K562 (cell line): ENCODE measurements around the gene CACNG1. TPM values are rescaled to one million over a fixed set of nuclear protein-coding genes. Genes with fewer than 3 reads are reported as not detected.

Experiments
- ATAC-seq: fragments of 200-7000 bp; cut with Tn5 transposase; 3 replicates; pipeline ENCODE4 v1.9.1; 2020; ENCODE audit warnings: moderate library complexity
- BruUV-seq: library from RNA; stranded (reverse); fragments of 400-500 nt; replicated peaks from 2 replicates; lab custom pipeline; 2021; lab: Mats Ljungman, UMichigan
- CTCF ChIA-PET: fragments of 300-600 bp; formaldehyde crosslinking; extraction: SDS; loops from one replicate; lab custom pipeline; 2021; ENCODE audit warnings: low intra/inter-chr PET ratio; lab: Yijun Ruan, JAX
- POLR2A ChIA-PET: fragments of 300-600, 350-650 bp; sonication (Branson Sonifier 250); formaldehyde crosslinking; extraction: SDS; loops from one replicate; lab custom pipeline; 2021; ENCODE audit warnings: antibody characterized with exemption, inconsistent platforms; lab: Yijun Ruan, JAX
- DNase-seq, 4 experiments: peaks; one replicate each; pipeline versions ENCODE4 v3.0.0 to v3.0.0-alpha.2; 2011 to 2018; ENCODE audit warnings: low spot score in 3 of 4, mixed read lengths in 3 of 4; ENCODE audit errors: extremely low read depth in 1 of 4
- FAIRE-seq: peaks from 2 replicates; lab custom pipeline; 2011; peaks lifted over from hg19 to GRCh38; lab: Jason Lieb, UNC
- H2AFZ ChIP-seq: 2 replicates; pipeline ENCODE4 v1.6.0; 2011; ENCODE audit warnings: low read depth, low read length, control low read depth, inconsistent platforms
- H3K27ac ChIP-seq: fragments of 200-600 bp; 3 replicates; pipeline ENCODE4 v1.8.0; 2011; ENCODE audit warnings: low read depth, mild to moderate bottlenecking, control low read depth, inconsistent platforms, low read length, moderate library complexity, mixed read lengths; ENCODE audit errors: extremely low read depth
- H3K27me3 ChIP-seq, 2 experiments: fragments of 300-600 bp in 1 of 2; 2 replicates in 1 of 2; 3 replicates in 1 of 2; pipeline versions ENCODE4 v1.6.0 to v1.8.0; 2011; ENCODE audit warnings: inconsistent platforms in 2 of 2, low read length in 2 of 2, mild to moderate bottlenecking in 1 of 2, mixed read lengths in 1 of 2, moderate library complexity in 1 of 2; ENCODE audit not compliant: control insufficient read depth in 2 of 2, insufficient read depth in 2 of 2
- H3K36me3 ChIP-seq: fragments of 300-600 bp; 3 replicates; pipeline ENCODE4 v1.8.0; 2011; ENCODE audit warnings: mild to moderate bottlenecking, low read length, inconsistent platforms; ENCODE audit not compliant: control insufficient read depth, insufficient read depth
- H3K4me1 ChIP-seq, 2 experiments: fragments of 200-600 bp in 1 of 2; replicated peaks in 1 of 2; 2 replicates in 1 of 2; 3 replicates in 1 of 2; pipeline versions ENCODE4 v1.5.1 to v1.8.0; 2011; ENCODE audit warnings: inconsistent platforms in 2 of 2, low read length in 2 of 2, mild to moderate bottlenecking in 1 of 2, mixed read lengths in 1 of 2, moderate library complexity in 1 of 2; ENCODE audit not compliant: control insufficient read depth in 2 of 2, insufficient read depth in 2 of 2
- H3K4me2 ChIP-seq: 2 replicates; pipeline ENCODE4 v1.6.1; 2011; ENCODE audit warnings: low read length, control low read depth, inconsistent platforms, mixed read lengths; ENCODE audit not compliant: insufficient read depth
- H3K4me3 ChIP-seq: fragments of 200-600 bp; sonication (generic), shearing (Covaris generic); 2 replicates; pipeline ENCODE4 v1.5.1; 2016; ENCODE audit warnings: control low read depth, inconsistent platforms
- H3K79me2 ChIP-seq: fragments of 200-600 bp; 3 replicates; pipeline ENCODE4 v1.8.0; 2011; ENCODE audit warnings: low read length, inconsistent platforms; ENCODE audit not compliant: control insufficient read depth, insufficient read depth
- H3K9ac ChIP-seq, 2 experiments: 2 replicates each; pipeline versions ENCODE4 v1.6.0 to v1.6.1; 2011; ENCODE audit warnings: low read depth in 2 of 2, low read length in 2 of 2, control low read depth in 1 of 2, inconsistent platforms in 1 of 2, mild to moderate bottlenecking in 1 of 2, mixed read lengths in 1 of 2; ENCODE audit not compliant: insufficient read depth in 1 of 2
- H3K9me1 ChIP-seq: one replicate; pipeline ENCODE4 v1.6.0; 2011; ENCODE audit warnings: inconsistent platforms, mild to moderate bottlenecking, low read length, moderate library complexity; ENCODE audit not compliant: control insufficient read depth, insufficient read depth
- H3K9me3 ChIP-seq: replicated peaks from 2 replicates; pipeline ENCODE4 v1.5.1; 2011; ENCODE audit warnings: low read depth, low read length, inconsistent platforms; ENCODE audit not compliant: control insufficient read depth, insufficient read depth
- H4K20me1 ChIP-seq: replicated peaks from 2 replicates; pipeline ENCODE4 v1.6.1; 2011; ENCODE audit warnings: low read length, inconsistent platforms, mixed read lengths; ENCODE audit not compliant: control insufficient read depth, insufficient read depth
- ESRRB ChIP-seq: fragments of 250-450 bp; sonication (Bioruptor Pico); IDR thresholded peaks from 2 replicates; pipeline ENCODE4 v1.5.0; 2020; ENCODE audit warnings: mild to moderate bottlenecking, moderate library complexity, borderline replicate concordance
- HDAC2 ChIP-seq: fragments of 450-650 bp; IDR thresholded peaks from 2 replicates; pipeline ENCODE4 v1.6.1; 2016; ENCODE audit warnings: mild to moderate bottlenecking
- IRF2 ChIP-seq: sonication (generic); formaldehyde crosslinking; IDR thresholded peaks from 2 replicates; pipeline ENCODE4 v1.8.1; 2022; ENCODE audit warnings: mild to moderate bottlenecking, missing genetic modification reagents
- NELFE ChIP-seq: IDR thresholded peaks from 2 replicates; pipeline ENCODE4 v1.6.1; 2011; ENCODE audit warnings: mild to moderate bottlenecking; ENCODE audit not compliant: insufficient read depth, insufficient read length
- TAF1 ChIP-seq: IDR thresholded peaks from 2 replicates; pipeline ENCODE4 v1.6.1; 2011; ENCODE audit warnings: mild to moderate bottlenecking, low read length, moderate library complexity; ENCODE audit not compliant: insufficient read depth, control insufficient read depth, severe bottlenecking; ENCODE audit errors: extremely low read depth
- ZFP36 ChIP-seq: fragments of 150-350 bp; IDR thresholded peaks from 2 replicates; pipeline ENCODE4 v1.6.1; 2018; ENCODE audit warnings: low read length, low read depth; ENCODE audit not compliant: partially characterized antibody
- WGBS: fragments of 100-300 bp; shearing (Covaris generic); methylation state at CpG from one replicate; pipeline ENCODE4 v1.1.6; 2016; ENCODE audit warnings: low coverage, mixed read lengths; ENCODE audit not compliant: insufficient coverage; ENCODE audit errors: missing lambda C conversion rate; 5-methylcytosine and 5-hydroxymethylcytosine counted together
- in situ Hi-C: fragments of 300-500 bp; cut with MboI; formaldehyde crosslinking; loops from 4 replicates; pipeline ENCODE4 v1.15.0; 2018; ENCODE audit warnings: inconsistent platforms, mixed read lengths
- intact Hi-C: fragments of 100-400 bp; cut with micrococcal nuclease; formaldehyde crosslinking; loops from 2 replicates; pipeline ENCODE4 v1.14.2; 2022
- polyA plus RNA-seq, 8 experiments: library from polyadenylated mRNA; depleted of rRNA in 4 of 8; stranded (reverse) in 5 of 8; unstranded in 3 of 8; fragments of >200 nt; fragmentation: Nextera tagmentation in 2 of 8; fragmentation: Illumina TruSeq in 1 of 8; extraction: Ambion mirVana in 2 of 8; extraction: Trizol in 1 of 8; gene quantifications; 2 replicates each; pipeline versions ENCODE4 v1.2.1 to v1.2.3, GENCODE V29; 2011 to 2014; ENCODE audit warnings: inconsistent platforms in 1 of 8, missing spikeins in 1 of 8
- total RNA-seq, 7 experiments: library from RNA; depleted of rRNA in 6 of 7; stranded (reverse); fragments of >200 nt in 6 of 7; fragmentation: Illumina TruSeq in 2 of 7; extraction: Trizol in 2 of 7; gene quantifications; 2 replicates each; pipeline versions ENCODE4 v1.2.1 to v1.2.3, GENCODE V29; 2011 to 2021; ENCODE audit warnings: low replicate concordance in 1 of 7
- TF ChIP-seq, protein P1 (sequence below): fragments of 150-350 bp; conservative IDR thresholded peaks from 2 replicates; pipeline ENCODE4 v1.6.1; 2014; ENCODE audit warnings: low read length

The CACNG1 gene
- total and polyA plus RNA-seq, 9 of the 15 experiments (the other 6 are each of a cell fraction or from before 2014, with no cell fraction given) = not detected

GRCh38 chr17:67035131-67036083 is 8.9 kb upstream of the CACNG1 start (continued):
- TF ChIP-seq ZFP36 = no peak
- TF ChIP-seq, all 486 proteins: peak for 0

DNA sequence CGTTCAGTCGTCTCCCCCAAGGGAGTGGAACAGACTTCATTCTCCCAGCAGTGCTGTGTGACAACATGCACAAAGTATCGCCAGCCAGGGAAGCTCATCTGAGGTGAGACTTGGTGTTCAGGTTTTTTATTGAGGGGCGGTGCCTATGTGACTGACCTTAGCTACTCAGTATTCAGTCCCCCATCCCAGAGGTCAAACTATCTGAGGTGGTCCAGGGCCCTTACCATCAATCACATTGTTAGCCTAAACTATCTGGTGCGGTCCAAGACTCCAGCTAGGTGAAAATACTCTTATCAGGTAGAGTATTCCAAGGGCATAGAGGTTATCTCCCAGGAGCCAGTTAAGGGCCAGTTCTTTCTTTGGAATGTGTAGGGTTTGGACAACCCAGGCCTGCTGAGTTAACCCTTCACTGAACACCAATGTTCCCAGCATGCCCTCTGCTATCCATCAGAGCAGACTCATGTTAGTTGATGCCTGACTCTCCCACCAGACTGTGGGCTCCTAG is 5.4 kb upstream of the CACNG1 start:
- Histone ChIP-seq H3K27me3 (peaks cover 25 to 59% of the 10 kb centered on the region in 2 experiments), H3K4me3 (no peak overlapping the region), H4K20me1 (no peaks in the 10 kb centered on the region), H3K9me1 (no peaks in the 10 kb centered on the region), H3K4me2 (no peak overlapping the region), H3K9ac (no peak overlapping the region), H3K9me3 (no peaks in the 10 kb centered on the region), H3K27ac (no peak overlapping the region), H2AFZ (no peak overlapping the region), H3K36me3 (no peaks in the 10 kb centered on the region), H3K4me1 (peaks cover 0 to 1% of the 10 kb centered on the region in 2 experiments; a peak in 2 of 5 replicates), H3K79me2 (no peaks in the 10 kb centered on the region)
- intact Hi-C loops (no loop called here), in situ Hi-C loops (no loop called here)
- FAIRE-seq (no peak), DNase-seq (no peak), ATAC-seq (no peak)
- CTCF ChIA-PET = no interaction called here
- WGBS = 0% methylated on average over 5 of the region's 5 CpGs
- POLR2A ChIA-PET = interaction anchor here (0.6 kb wide), 1 partner anchor 13 kb away, joined by 4 read pairs; no protein-coding TSS in a partner anchor
- no TSS peak for BruUV-seq
- TF ChIP-seq IRF2 (CRISPR knock-in tag) (no peak), NELFE (no peak), HDAC2 (no peak), TAF1 (no peak), ESRRB (no peak)
- TF ChIP-seq, protein P1, sequence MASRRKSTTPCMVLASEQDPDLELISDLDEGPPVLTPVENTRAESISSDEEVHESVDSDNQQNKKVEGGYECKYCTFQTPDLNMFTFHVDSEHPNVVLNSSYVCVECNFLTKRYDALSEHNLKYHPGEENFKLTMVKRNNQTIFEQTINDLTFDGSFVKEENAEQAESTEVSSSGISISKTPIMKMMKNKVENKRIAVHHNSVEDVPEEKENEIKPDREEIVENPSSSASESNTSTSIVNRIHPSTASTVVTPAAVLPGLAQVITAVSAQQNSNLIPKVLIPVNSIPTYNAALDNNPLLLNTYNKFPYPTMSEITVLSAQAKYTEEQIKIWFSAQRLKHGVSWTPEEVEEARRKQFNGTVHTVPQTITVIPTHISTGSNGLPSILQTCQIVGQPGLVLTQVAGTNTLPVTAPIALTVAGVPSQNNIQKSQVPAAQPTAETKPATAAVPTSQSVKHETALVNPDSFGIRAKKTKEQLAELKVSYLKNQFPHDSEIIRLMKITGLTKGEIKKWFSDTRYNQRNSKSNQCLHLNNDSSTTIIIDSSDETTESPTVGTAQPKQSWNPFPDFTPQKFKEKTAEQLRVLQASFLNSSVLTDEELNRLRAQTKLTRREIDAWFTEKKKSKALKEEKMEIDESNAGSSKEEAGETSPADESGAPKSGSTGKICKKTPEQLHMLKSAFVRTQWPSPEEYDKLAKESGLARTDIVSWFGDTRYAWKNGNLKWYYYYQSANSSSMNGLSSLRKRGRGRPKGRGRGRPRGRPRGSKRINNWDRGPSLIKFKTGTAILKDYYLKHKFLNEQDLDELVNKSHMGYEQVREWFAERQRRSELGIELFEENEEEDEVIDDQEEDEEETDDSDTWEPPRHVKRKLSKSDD = no peak
